GM23338 (cell line): ENCODE results near the gene GNAI1. TPM values are rescaled to one million over a fixed set of nuclear protein-coding genes. Genes with fewer than 3 reads are reported as not detected.

Experiments used
- ATAC-seq: fragments of 200-7000 bp; cut with Tn5 transposase; 3 replicates; pipeline ENCODE4 v1.9.1; 2020
- DNase-seq: peaks from one replicate; pipeline ENCODE4 v3.0.0-alpha.2; 2015; ENCODE audit warnings: low spot score
- H2AFZ ChIP-seq: fragments of 200-600 bp; sonication (generic); 2 replicates; pipeline ENCODE4 v1.8.0; 2016; ENCODE audit warnings: antibody characterized with exemption, mild to moderate bottlenecking, moderate library complexity
- H3F3A ChIP-seq: fragments of 200-600 bp; sonication (generic); replicated peaks from 2 replicates; pipeline ENCODE4 v1.8.0; 2017; ENCODE audit warnings: antibody characterized with exemption, mixed run types, low read depth
- H3K27ac ChIP-seq: fragments of 200-600 bp; sonication (generic); 2 replicates; pipeline ENCODE4 v1.6.1; 2016; ENCODE audit warnings: low read depth
- H3K27me3 ChIP-seq: fragments of 200-600 bp; sonication (generic); 2 replicates; pipeline ENCODE4 v1.8.0; 2016; ENCODE audit warnings: mild to moderate bottlenecking, mixed run types, moderate library complexity; ENCODE audit not compliant: insufficient read depth
- H3K36me3 ChIP-seq: fragments of 200-600 bp; sonication (generic); 2 replicates; pipeline ENCODE4 v1.8.0; 2016; ENCODE audit warnings: mild to moderate bottlenecking; ENCODE audit not compliant: insufficient read depth
- H3K4me1 ChIP-seq: fragments of 200-600 bp; sonication (generic); 2 replicates; pipeline ENCODE4 v1.8.0; 2016; ENCODE audit warnings: mild to moderate bottlenecking, moderate library complexity; ENCODE audit not compliant: insufficient read depth
- H3K4me2 ChIP-seq: fragments of 200-600 bp; sonication (generic); 2 replicates; pipeline ENCODE4 v1.7.1; 2017; ENCODE audit warnings: mixed run types
- H3K4me3 ChIP-seq: fragments of 200-600 bp; sonication (generic); 2 replicates; pipeline ENCODE4 v1.6.1; 2016; ENCODE audit warnings: mixed run types
- H3K79me2 ChIP-seq: fragments of 200-600 bp; sonication (generic); replicated peaks from 2 replicates; pipeline ENCODE4 v1.8.0; 2017; ENCODE audit warnings: mild to moderate bottlenecking; ENCODE audit not compliant: insufficient read depth
- H3K9me2 ChIP-seq: fragments of 200-600 bp; sonication (generic); 2 replicates; pipeline ENCODE4 v1.8.0; 2017; ENCODE audit not compliant: insufficient read depth
- H4K20me1 ChIP-seq: fragments of 200-600 bp; sonication (generic); replicated peaks from 2 replicates; pipeline ENCODE4 v1.8.0; 2017; ENCODE audit warnings: mild to moderate bottlenecking; ENCODE audit not compliant: insufficient read depth
- H3K27ac Mint-ChIP-seq: 2 replicates; pipeline ENCODE4 v1.8.0; 2020; ENCODE audit warnings: inconsistent platforms, mild to moderate bottlenecking, moderate library complexity, mixed read lengths
- H3K27me3 Mint-ChIP-seq: 3 replicates; pipeline ENCODE4 v1.8.0; 2022; ENCODE audit warnings: low read depth, mild to moderate bottlenecking, moderate library complexity, mixed read lengths, inconsistent platforms; ENCODE audit not compliant: insufficient read depth, poor library complexity
- H3K36me3 Mint-ChIP-seq: 3 replicates; pipeline ENCODE4 v1.8.0; 2021; ENCODE audit warnings: low read depth, mild to moderate bottlenecking, inconsistent platforms, moderate library complexity, mixed read lengths
- H3K4me1 Mint-ChIP-seq: 3 replicates; pipeline ENCODE4 v1.8.0; 2020; ENCODE audit warnings: mild to moderate bottlenecking, inconsistent platforms, mixed read lengths
- H3K4me3 Mint-ChIP-seq: 3 replicates; pipeline ENCODE4 v1.8.0; 2021; ENCODE audit warnings: moderate library complexity, mild to moderate bottlenecking, inconsistent platforms, mixed read lengths
- H3K9me3 Mint-ChIP-seq: 3 replicates; pipeline ENCODE4 v1.8.0; 2020; ENCODE audit warnings: moderate library complexity, mild to moderate bottlenecking, inconsistent platforms, mixed read lengths
- CREB1 ChIP-seq: fragments of 250-450 bp; sonication (Bioruptor Pico); IDR thresholded peaks from 2 replicates; pipeline ENCODE4 v1.5.0; 2020; ENCODE audit warnings: low read depth, mild to moderate bottlenecking, moderate library complexity
- CTCF ChIP-seq, 2 experiments: fragments of 200-600 bp in 1 of 2; sonication (generic) in 1 of 2; conservative IDR thresholded peaks; 2 replicates each; pipeline versions ENCODE4 v1.5.1 to v1.6.1; 2016 to 2017; ENCODE audit warnings: antibody characterized with exemption in 2 of 2, low read depth in 2 of 2, mild to moderate bottlenecking in 2 of 2, moderate library complexity in 1 of 2
- ETS1 ChIP-seq: IDR thresholded peaks from 2 replicates; pipeline ENCODE4 v1.6.1; 2016; ENCODE audit warnings: antibody characterized with exemption
- EZH2 ChIP-seq: fragments of 200-600 bp; sonication (generic); IDR thresholded peaks from one replicate; pipeline ENCODE4 v1.8.0; 2017; ENCODE audit warnings: antibody characterized with exemption, mild to moderate bottlenecking, low read depth; ENCODE audit not compliant: unreplicated experiment
- EZH2phosphoT487 ChIP-seq: fragments of 200-600 bp; sonication (generic); IDR thresholded peaks from one replicate; pipeline ENCODE4 v1.8.1; 2018; ENCODE audit warnings: antibody characterized with exemption; ENCODE audit not compliant: unreplicated experiment
- JUNB ChIP-seq: IDR thresholded peaks from one replicate; pipeline ENCODE4 v1.6.1; 2016; ENCODE audit warnings: antibody characterized with exemption; ENCODE audit not compliant: unreplicated experiment
- NANOG ChIP-seq: IDR thresholded peaks from 2 replicates; pipeline ENCODE4 v1.6.1; 2016; ENCODE audit warnings: antibody characterized with exemption, borderline replicate concordance
- POLR2AphosphoS5 ChIP-seq: IDR thresholded peaks from 2 replicates; pipeline ENCODE4 v1.6.1; 2016; ENCODE audit warnings: antibody characterized with exemption, low read depth
- STAT1 ChIP-seq: IDR thresholded peaks from one replicate; pipeline ENCODE4 v1.6.1; 2016; ENCODE audit warnings: antibody characterized with exemption; ENCODE audit not compliant: unreplicated experiment
- ZNF114 ChIP-seq: fragments of 250-450 bp; sonication (Bioruptor Pico); IDR thresholded peaks from 2 replicates; pipeline ENCODE4 v1.5.0; 2020; ENCODE audit warnings: mild to moderate bottlenecking, moderate library complexity
- ZNF331 ChIP-seq: fragments of 250-450 bp; sonication (Bioruptor Pico); IDR thresholded peaks from 2 replicates; pipeline ENCODE4 v1.5.0; 2020; ENCODE audit warnings: low read depth, mild to moderate bottlenecking, moderate library complexity
- ZNF462 ChIP-seq: fragments of 250-450 bp; sonication (Bioruptor Pico); IDR thresholded peaks from 2 replicates; pipeline ENCODE4 v1.5.0; 2020; ENCODE audit warnings: mild to moderate bottlenecking, moderate library complexity
- polyA plus RNA-seq: library from polyadenylated mRNA; unstranded; fragments of >200 nt; fragmentation: Nextera tagmentation; extraction: Ambion mirVana; gene quantifications from 2 replicates; pipeline ENCODE4 v1.2.1, GENCODE V29; 2016
- total RNA-seq: library from RNA; depleted of rRNA; stranded (reverse); fragments of >200 nt; shearing (Covaris generic); gene quantifications from 2 replicates; pipeline ENCODE4 v1.2.3, GENCODE V29; 2014

GNAI1 gene
- total and polyA plus RNA-seq, 2 experiments from 2014 or later, result 31.3 to 36.9 TPM

- TF ChIP-seq STAT1 (no peak), POLR2AphosphoS5 (no peak), ZNF462 (CRISPR knock-in tag) (no peak), JUNB (no peak)
- Mint-ChIP-seq H3K27me3 (no peaks in the 10 kb centered on the region), H3K36me3 (peaks cover 2% of the 10 kb centered on the region; the same call in 2 of the 3 replicates), H3K27ac (no peak overlapping the region), H3K4me3 (no peak overlapping the region), H3K4me1 (peaks cover 56% of the 10 kb centered on the region), H3K9me3 (no peaks in the 10 kb centered on the region; the same call in 1 of the 3 replicates)
- H3K27ac ChIP-seq, result no peak overlapping the region
- no peak overlapping the region for H3K4me3 ChIP-seq
- no peak overlapping the region for H3K4me2 ChIP-seq
- DNase-seq, result no peak
- peaks cover 46% of the 10 kb centered on the region for H3K4me1 ChIP-seq
- H3K36me3 ChIP-seq, result no peaks in the 10 kb centered on the region
- no peaks in the 10 kb centered on the region for H3K27me3 ChIP-seq
- H2AFZ ChIP-seq, result no peak overlapping the region
- H3F3A ChIP-seq, result no peaks in the 10 kb centered on the region
- ATAC-seq, result no peak
- no peaks in the 10 kb centered on the region for H4K20me1 ChIP-seq
- H3K9me2 ChIP-seq, result no peaks in the 10 kb centered on the region
- peaks cover 47% of the 10 kb centered on the region for H3K79me2 ChIP-seq
Observed at GRCh38 chr7:80189638-80190037, 55.0 kb downstream of the GNAI1 start.

GRCh38 chr7:80197627-80198026 is 63.0 kb downstream of the GNAI1 start:
- Mint-ChIP-seq H3K27me3 (no peaks in the 10 kb centered on the region), H3K36me3 (peaks cover 12% of the 10 kb centered on the region; the same call in 2 of the 3 replicates), H3K4me3 (no peak overlapping the region), H3K9me3 (no peaks in the 10 kb centered on the region; the same call in 2 of the 3 replicates), H3K27ac (no peak overlapping the region), H3K4me1 (peaks cover 33% of the 10 kb centered on the region)
- H2AFZ ChIP-seq, result no peak overlapping the region
- DNase-seq, result no peak
- H3K79me2 ChIP-seq, result peaks cover 5% of the 10 kb centered on the region; the same call in 1 of the 2 replicates
- H3K27ac ChIP-seq, result no peak overlapping the region
- H3K9me2 ChIP-seq, result no peaks in the 10 kb centered on the region
- no peaks in the 10 kb centered on the region for H4K20me1 ChIP-seq
- no peak for ATAC-seq
- H3K27me3 ChIP-seq, result no peaks in the 10 kb centered on the region
- no peak overlapping the region for H3K4me2 ChIP-seq
- no peaks in the 10 kb centered on the region for H3K36me3 ChIP-seq
- H3K4me1 ChIP-seq, result peaks cover 35% of the 10 kb centered on the region
- H3F3A ChIP-seq, result no peaks in the 10 kb centered on the region
- H3K4me3 ChIP-seq, result no peak overlapping the region
- TF ChIP-seq POLR2AphosphoS5, result no peak
- TF ChIP-seq EZH2, result no peak
- no peak for TF ChIP-seq EZH2phosphoT487
- TF ChIP-seq ZNF331 (CRISPR knock-in tag), result no peak
- TF ChIP-seq CTCF (conservative IDR thresholded peaks at IDR 0.05; ENCODE audit: low read depth in 2 of 2), result no peak
- no peak for TF ChIP-seq CREB1 (CRISPR knock-in tag)
- no peak for TF ChIP-seq STAT1
- TF ChIP-seq NANOG, result no peak
- no peak for TF ChIP-seq ETS1
- TF ChIP-seq ZNF114 (CRISPR knock-in tag), result no peak
